CD14-positive monocyte (primary cell): ENCODE measurements around the gene AXIN1. TPM values are rescaled to one million over a fixed set of nuclear protein-coding genes. Genes with fewer than 3 reads are reported as not detected.

Experiments
- DNase-seq, 3 donors: peaks; one replicate each; pipeline ENCODE4 v3.0.0-alpha.2; 2011 to 2022
- H2AFZ ChIP-seq: 2 replicates; pipeline ENCODE4 v1.6.0; 2012; ENCODE audit warnings: mild to moderate bottlenecking, low read depth, low read length, inconsistent platforms; ENCODE audit not compliant: insufficient read depth, poor library complexity, severe bottlenecking
- H3K27ac ChIP-seq, 2 donors: 1 replicate in 1 of 2; 2 replicates in 1 of 2; pipeline ENCODE4 v1.5.1; 2012 to 2013; ENCODE audit warnings: low read length in 2 of 2, control low read depth in 1 of 2, inconsistent platforms in 1 of 2, low read depth in 1 of 2, mild to moderate bottlenecking in 1 of 2
- H3K27me3 ChIP-seq, 2 donors: one replicate each; pipeline versions ENCODE4 v1.6.0 to v1.6.1; 2011 to 2013; ENCODE audit warnings: low read length in 2 of 2; ENCODE audit not compliant: control insufficient read depth in 2 of 2, insufficient read depth in 2 of 2
- H3K36me3 ChIP-seq, 2 donors: replicated peaks in 1 of 2; 1 replicate in 1 of 2; 2 replicates in 1 of 2; pipeline versions ENCODE4 v1.5.1 to v1.6.1; 2012 to 2013; ENCODE audit warnings: low read length in 2 of 2, control low read depth in 1 of 2, inconsistent platforms in 1 of 2, mild to moderate bottlenecking in 1 of 2; ENCODE audit not compliant: insufficient read depth in 2 of 2, control insufficient read depth in 1 of 2
- H3K4me1 ChIP-seq, 2 donors: 1 replicate in 1 of 2; 2 replicates in 1 of 2; pipeline versions ENCODE4 v1.5.1 to v1.6.1; 2012 to 2013; ENCODE audit warnings: low read length in 2 of 2, control low read depth in 1 of 2, inconsistent platforms in 1 of 2, mild to moderate bottlenecking in 1 of 2, moderate library complexity in 1 of 2; ENCODE audit not compliant: insufficient read depth in 2 of 2, control insufficient read depth in 1 of 2
- H3K4me2 ChIP-seq: replicated peaks from 2 replicates; pipeline ENCODE3; 2012; ENCODE audit warnings: low read length, moderate library complexity, mild to moderate bottlenecking; ENCODE audit not compliant: poor library complexity, severe bottlenecking; ENCODE audit errors: extremely low read depth
- H3K4me3 ChIP-seq, 3 experiments: fragments of 200-600 bp in 1 of 3; sonication (generic) in 1 of 3; replicated peaks in 1 of 3; 1 replicate in 2 of 3; 2 replicates in 1 of 3; pipeline ENCODE4 v1.5.1; 2011 to 2013; ENCODE audit warnings: low read length in 3 of 3, mild to moderate bottlenecking in 3 of 3, control low read depth in 2 of 3, low read depth in 2 of 3, inconsistent platforms in 1 of 3, moderate library complexity in 1 of 3
- H3K79me2 ChIP-seq: 2 replicates; pipeline ENCODE4 v1.6.0; 2012; ENCODE audit warnings: mild to moderate bottlenecking, control low read depth, inconsistent platforms, low read length, moderate library complexity; ENCODE audit not compliant: insufficient read depth
- H3K9ac ChIP-seq: 2 replicates; pipeline ENCODE4 v1.6.0; 2017; ENCODE audit warnings: low read length, mild to moderate bottlenecking; ENCODE audit not compliant: insufficient read depth, poor library complexity, severe bottlenecking
- H3K9me3 ChIP-seq, 2 donors: replicated peaks in 1 of 2; 1 replicate in 1 of 2; 2 replicates in 1 of 2; pipeline versions ENCODE4 v1.5.1 to v1.6.1; 2012 to 2013; ENCODE audit warnings: low read length in 2 of 2, control low read depth in 1 of 2; ENCODE audit not compliant: control insufficient read depth in 1 of 2, insufficient read depth in 1 of 2
- H4K20me1 ChIP-seq: 2 replicates; pipeline ENCODE4 v1.6.0; 2012; ENCODE audit warnings: mild to moderate bottlenecking, low read length, control low read depth, moderate library complexity; ENCODE audit not compliant: insufficient read depth
- H3K27ac Mint-ChIP-seq, 7 donors: one replicate each; pipeline ENCODE4 v1.8.0; 2020; ENCODE audit warnings: mild to moderate bottlenecking in 7 of 7, mixed read lengths in 7 of 7, moderate library complexity in 6 of 7, inconsistent platforms in 2 of 7
- H3K27me3 Mint-ChIP-seq, 3 donors: one replicate each; pipeline ENCODE4 v1.8.0; 2021 to 2022; ENCODE audit warnings: low read depth in 3 of 3, mild to moderate bottlenecking in 3 of 3, mixed read lengths in 3 of 3, moderate library complexity in 3 of 3, inconsistent platforms in 1 of 3
- H3K36me3 Mint-ChIP-seq, 2 donors: one replicate each; pipeline ENCODE4 v1.8.0; 2020; ENCODE audit warnings: mixed read lengths in 2 of 2, inconsistent platforms in 1 of 2, mild to moderate bottlenecking in 1 of 2
- H3K4me1 Mint-ChIP-seq: one replicate; pipeline ENCODE4 v1.8.0; 2020; ENCODE audit warnings: mild to moderate bottlenecking, mixed read lengths
- H3K4me3 Mint-ChIP-seq, 2 donors: one replicate each; pipeline ENCODE4 v1.8.0; 2020; ENCODE audit warnings: mild to moderate bottlenecking in 2 of 2, mixed read lengths in 2 of 2, moderate library complexity in 1 of 2
- H3K9me3 Mint-ChIP-seq, 7 donors: one replicate each; pipeline ENCODE4 v1.8.0; 2020 to 2022; ENCODE audit warnings: mixed read lengths in 7 of 7, mild to moderate bottlenecking in 6 of 7, moderate library complexity in 6 of 7, inconsistent platforms in 2 of 7
- WGBS: methylation state at CpG from one replicate; pipeline ENCODE4 v1.1.5; 2013; ENCODE audit warnings: missing lambda C conversion rate; ENCODE audit not compliant: insufficient coverage; 5-methylcytosine and 5-hydroxymethylcytosine counted together
- intact Hi-C, 2 donors: fragments of 100-400 bp; cut with micrococcal nuclease; formaldehyde crosslinking; loops; one replicate each; pipeline versions ENCODE4 v1.15.0 to v1.15.1; 2023
- polyA plus RNA-seq, 3 donors: library from polyadenylated mRNA; depleted of rRNA in 1 of 3; unstranded in 2 of 3; stranded (reverse) in 1 of 3; fragments of 300-500 nt in 2 of 3; fragments of >200 nt in 1 of 3; fragmentation: Illumina TruSeq in 2 of 3; gene quantifications; 1 replicate in 2 of 3; 2 replicates in 1 of 3; pipeline ENCODE4 v1.2.3, GENCODE V29; 2012 to 2021
- TF ChIP-seq, protein P1 (sequence below): fragments of 200-600 bp; IDR thresholded peaks from one replicate; pipeline ENCODE4 v1.8.0; 2022; ENCODE audit warnings: antibody characterized with exemption, mild to moderate bottlenecking

AXIN1 gene
- polyA plus RNA-seq, 3 donors = 0.30 to 20.9 (median 0.74) TPM

DNA sequence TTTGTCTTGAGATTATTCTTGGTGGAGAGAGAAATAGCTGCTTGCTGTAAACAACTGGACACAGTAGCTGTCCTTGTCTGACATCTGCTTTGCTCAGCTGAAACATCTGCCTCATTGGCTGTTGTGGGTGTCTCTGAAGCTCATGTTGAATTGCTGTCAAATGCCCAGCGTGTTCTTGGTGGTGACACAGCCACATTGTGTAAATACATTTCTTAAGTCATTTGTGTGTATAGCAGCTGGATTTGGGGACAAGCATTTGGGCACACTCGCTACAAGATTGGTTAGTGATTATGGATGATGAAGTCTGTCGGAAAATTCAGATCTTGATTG, 112.6 kb downstream of the AXIN1 start:
- WGBS = 60% methylated on average over 1 of the region's 3 CpGs
- peaks cover 2 to 13% of the 10 kb centered on the region in 2 donors for H3K36me3 Mint-ChIP-seq
- no peaks in the 10 kb centered on the region for H3K27me3 ChIP-seq
- peaks cover 0 to 5% (median 0%) of the 10 kb centered on the region in 3 donors for H3K27me3 Mint-ChIP-seq
- peaks cover 4% of the 10 kb centered on the region for H4K20me1 ChIP-seq
- TF ChIP-seq, protein P1, sequence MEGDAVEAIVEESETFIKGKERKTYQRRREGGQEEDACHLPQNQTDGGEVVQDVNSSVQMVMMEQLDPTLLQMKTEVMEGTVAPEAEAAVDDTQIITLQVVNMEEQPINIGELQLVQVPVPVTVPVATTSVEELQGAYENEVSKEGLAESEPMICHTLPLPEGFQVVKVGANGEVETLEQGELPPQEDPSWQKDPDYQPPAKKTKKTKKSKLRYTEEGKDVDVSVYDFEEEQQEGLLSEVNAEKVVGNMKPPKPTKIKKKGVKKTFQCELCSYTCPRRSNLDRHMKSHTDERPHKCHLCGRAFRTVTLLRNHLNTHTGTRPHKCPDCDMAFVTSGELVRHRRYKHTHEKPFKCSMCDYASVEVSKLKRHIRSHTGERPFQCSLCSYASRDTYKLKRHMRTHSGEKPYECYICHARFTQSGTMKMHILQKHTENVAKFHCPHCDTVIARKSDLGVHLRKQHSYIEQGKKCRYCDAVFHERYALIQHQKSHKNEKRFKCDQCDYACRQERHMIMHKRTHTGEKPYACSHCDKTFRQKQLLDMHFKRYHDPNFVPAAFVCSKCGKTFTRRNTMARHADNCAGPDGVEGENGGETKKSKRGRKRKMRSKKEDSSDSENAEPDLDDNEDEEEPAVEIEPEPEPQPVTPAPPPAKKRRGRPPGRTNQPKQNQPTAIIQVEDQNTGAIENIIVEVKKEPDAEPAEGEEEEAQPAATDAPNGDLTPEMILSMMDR = no peak
- H3K4me1 Mint-ChIP-seq = peaks cover 32% of the 10 kb centered on the region
- no peak for DNase-seq
- H3K4me3 Mint-ChIP-seq = no peak overlapping the region
- no peak overlapping the region for H3K4me2 ChIP-seq
- no peak overlapping the region for H3K4me3 ChIP-seq
- intact Hi-C loops = no loop called here
- H3K36me3 ChIP-seq = no peaks in the 10 kb centered on the region
- H3K4me1 ChIP-seq = peaks cover 24 to 25% of the 10 kb centered on the region in 2 donors
- peaks cover 15% of the 10 kb centered on the region for H3K79me2 ChIP-seq
- H3K27ac ChIP-seq = peak overlapping the region in 1 of 2 donors; percentile 17
- peak overlapping the region in 6 of 7 donors; percentile 4 to 77 (median 56) for H3K27ac Mint-ChIP-seq
- H3K9me3 ChIP-seq = no peaks in the 10 kb centered on the region
- H3K9ac ChIP-seq = no peak overlapping the region
- no peak overlapping the region for H2AFZ ChIP-seq
- H3K9me3 Mint-ChIP-seq = peaks cover 0 to 3% (median 0%) of the 10 kb centered on the region in 7 donors

Other genes starting within 250 kb of the AXIN1 start
- 10 to 100 TPM in 1 of 3 donors, 1 to 10 TPM in 2; 2.6 to 16.7 (median 3.0) TPM for gene NPRL3, start 214.1 kb downstream of the AXIN1 start, polyA plus RNA-seq
- gene HBZ, start 200.1 kb downstream of the AXIN1 start, polyA plus RNA-seq = not detected
- gene HBM, start 186.7 kb downstream of the AXIN1 start, polyA plus RNA-seq = not detected
- 100 to 1,000 TPM in 2 of 3 donors, 1 to 10 TPM in 1; 2.8 to 193 (median 158) TPM for gene HBA2, start 179.8 kb downstream of the AXIN1 start, polyA plus RNA-seq
- gene HBA1, start 176.0 kb downstream of the AXIN1 start, polyA plus RNA-seq = 10 to 100 TPM in 2 of 3 donors, under 1 TPM in 1; 0.31 to 23.8 (median 22.9) TPM
- gene HBQ1, start 172.3 kb downstream of the AXIN1 start, polyA plus RNA-seq = not detected
- gene LUC7L, start 123.3 kb downstream of the AXIN1 start, polyA plus RNA-seq = 100 to 1,000 TPM in 1 of 3 donors, 1 to 10 TPM in 2; 4.0 to 109 (median 4.6) TPM
- 10 to 100 TPM; 22.5 to 40.4 (median 25.1) TPM for gene FAM234A, start 117.9 kb downstream of the AXIN1 start, polyA plus RNA-seq
- gene RGS11, start 76.8 kb downstream of the AXIN1 start, polyA plus RNA-seq = under 1 TPM in 1 of 3 donors, not detected in 2; 0.07 TPM
- gene ARHGDIG, start 72.1 kb downstream of the AXIN1 start, polyA plus RNA-seq = not detected
- not detected for gene PDIA2, start 69.6 kb downstream of the AXIN1 start, polyA plus RNA-seq
- gene MRPL28, start 17.8 kb upstream of the AXIN1 start, polyA plus RNA-seq = 10 to 100 TPM; 68.6 to 88.5 (median 88.1) TPM
- gene PGAP6, start 29.3 kb upstream of the AXIN1 start, polyA plus RNA-seq = 100 to 1,000 TPM in 1 of 3 donors, 10 to 100 TPM in 2; 18.2 to 137 (median 39.8) TPM
- gene NME4, start 44.5 kb upstream of the AXIN1 start, polyA plus RNA-seq = 10 to 100 TPM; 26.7 to 31.4 (median 26.9) TPM
- gene DECR2, start 49.2 kb upstream of the AXIN1 start, polyA plus RNA-seq = 10 to 100 TPM in 1 of 3 donors, 1 to 10 TPM in 2; 5.7 to 12.8 (median 8.7) TPM
- 1 to 10 TPM in 1 of 3 donors, under 1 TPM in 2; 0.37 to 7.5 (median 0.49) TPM for gene RAB11FIP3, start 72.9 kb upstream of the AXIN1 start, polyA plus RNA-seq
- 10 to 100 TPM in 1 of 3 donors, 1 to 10 TPM in 2; 3.4 to 42.6 (median 3.9) TPM for gene CAPN15, start 175.0 kb upstream of the AXIN1 start, polyA plus RNA-seq
- gene PRR35, start 207.7 kb upstream of the AXIN1 start, polyA plus RNA-seq = not detected
- under 1 TPM; 0.29 to 0.57 (median 0.36) TPM for gene NHLRC4, start 214.3 kb upstream of the AXIN1 start, polyA plus RNA-seq
- gene PIGQ, start 217.2 kb upstream of the AXIN1 start, polyA plus RNA-seq = 10 to 100 TPM; 11.4 to 39.8 (median 12.1) TPM
- 10 to 100 TPM; 10.0 to 22.6 (median 10.9) TPM for gene RAB40C, start 237.3 kb upstream of the AXIN1 start, polyA plus RNA-seq